BLaER1 treated with 17β-estradiol and CSF1 and Interleukin-3, amounts not matched to agents 10 nM and 100 nM (cell line): ENCODE data around the gene PELO.

Experiments used
- H3K27ac ChIP-seq, 11 experiments: shearing (Covaris generic); formaldehyde crosslinking; 2 replicates each; pipeline ENCODE4 v1.8.1; 2022
- H3K27me3 ChIP-seq, 11 experiments: shearing (Covaris generic); formaldehyde crosslinking; 2 replicates each; pipeline ENCODE4 v1.8.1; 2022
- H3K36me3 ChIP-seq, 11 experiments: shearing (Covaris generic); formaldehyde crosslinking; 2 replicates each; pipeline ENCODE4 v1.8.1; 2022
- H3K4me1 ChIP-seq, 10 experiments: shearing (Covaris generic); formaldehyde crosslinking; 2 replicates each; pipeline ENCODE4 v1.8.1; 2022
- H3K4me2 ChIP-seq, 11 experiments: shearing (Covaris generic); formaldehyde crosslinking; 2 replicates each; pipeline ENCODE4 v1.8.1; 2022
- H3K4me3 ChIP-seq, 10 experiments: shearing (Covaris generic); formaldehyde crosslinking; 2 replicates each; pipeline ENCODE4 v1.8.1; 2022
- H3K9ac ChIP-seq, 11 experiments: shearing (Covaris generic); formaldehyde crosslinking; 2 replicates each; pipeline ENCODE4 v1.8.1; 2022
- H3K9me3 ChIP-seq, 11 experiments: shearing (Covaris generic); formaldehyde crosslinking; replicated peaks in 1 of 11; 2 replicates each; pipeline ENCODE4 v1.8.1; 2022
- H4K20me1 ChIP-seq, 11 experiments: shearing (Covaris generic); formaldehyde crosslinking; 2 replicates each; pipeline ENCODE4 v1.8.1; 2022
- Cebpa-rat ChIP-seq, 11 experiments: shearing (Covaris generic); IDR thresholded peaks; 2 replicates each; pipeline ENCODE4 v1.8.1; 2022

The PELO gene

DNA sequence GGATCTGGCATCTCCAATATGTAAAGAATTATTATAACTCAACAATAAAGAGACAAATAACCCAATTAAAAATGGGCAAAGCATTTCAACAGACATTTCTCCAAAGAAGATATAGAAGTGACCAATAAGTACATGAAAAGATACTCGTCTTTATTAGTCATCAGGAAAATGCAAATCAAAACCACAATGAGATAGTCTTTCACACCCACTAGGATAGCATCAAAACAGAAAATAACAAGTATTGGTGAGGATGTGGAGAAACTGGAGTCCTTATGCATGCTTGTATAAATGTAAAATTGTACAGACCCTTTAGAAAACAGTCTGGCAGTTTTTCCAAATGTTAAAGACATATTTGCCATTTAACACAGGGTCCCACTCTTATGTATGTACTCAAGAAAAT is 39.1 kb upstream of the PELO start:
- no peak overlapping the region for H3K9ac ChIP-seq
- no peak for TF ChIP-seq Cebpa-rat (IDR thresholded peaks at IDR 0.05)

DNA sequence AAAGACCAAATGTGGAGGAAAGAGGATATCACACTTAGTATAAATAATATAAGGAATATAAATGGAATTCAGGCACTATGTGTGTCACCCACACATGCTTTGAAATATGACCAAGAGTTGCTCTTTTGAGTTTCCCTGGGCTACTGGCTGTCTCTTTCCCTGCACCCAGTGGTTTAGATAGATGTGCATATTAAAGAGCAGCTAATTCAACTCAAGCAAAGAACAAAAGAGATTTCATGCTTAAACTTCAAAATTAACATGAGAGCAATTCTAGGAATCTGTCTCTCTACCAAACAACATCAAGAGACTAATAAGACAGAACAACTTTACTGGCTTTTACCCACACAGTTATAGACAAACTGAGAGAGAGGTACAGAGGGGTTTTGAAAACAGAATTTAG is 38.0 kb upstream of the PELO start:
- TF ChIP-seq Cebpa-rat (IDR thresholded peaks at IDR 0.05), result no peak
- no peaks in the 10 kb centered on the region for H3K36me3 ChIP-seq
- H3K27me3 ChIP-seq, result peaks cover 0 to 6% (median 0%) of the 10 kb centered on the region in 11 experiments; a peak in 1 of 22 replicates
- H3K9ac ChIP-seq, result no peak overlapping the region
- no peaks in the 10 kb centered on the region for H4K20me1 ChIP-seq
- H3K4me2 ChIP-seq, result no peak overlapping the region
- no peak overlapping the region for H3K27ac ChIP-seq
- no peak overlapping the region for H3K4me3 ChIP-seq
- peaks cover 0 to 3% (median 0%) of the 10 kb centered on the region in 10 experiments; a peak in 7 of 20 replicates for H3K4me1 ChIP-seq
- H3K9me3 ChIP-seq, result no peaks in the 10 kb centered on the region

More for the DNA sequence above, 39.1 kb upstream of the PELO start:
- no peak overlapping the region for H3K4me2 ChIP-seq
- peaks cover 6 to 14% (median 8%) of the 10 kb centered on the region in 10 experiments; a peak in 17 of 20 replicates for H3K4me1 ChIP-seq
- no peak overlapping the region for H3K27ac ChIP-seq
- peaks cover 0 to 6% (median 0%) of the 10 kb centered on the region in 11 experiments; a peak in 1 of 22 replicates for H3K27me3 ChIP-seq
- no peaks in the 10 kb centered on the region for H3K9me3 ChIP-seq
- H4K20me1 ChIP-seq, result no peaks in the 10 kb centered on the region
- H3K4me3 ChIP-seq, result no peak overlapping the region
- no peaks in the 10 kb centered on the region for H3K36me3 ChIP-seq

GRCh38 chr5:52751137-52751536 is 36.6 kb upstream of the PELO start:
- no peak overlapping the region for H3K4me3 ChIP-seq
- H3K36me3 ChIP-seq, result no peaks in the 10 kb centered on the region
- H3K9me3 ChIP-seq, result no peaks in the 10 kb centered on the region
- no peak overlapping the region for H3K27ac ChIP-seq
- no peak overlapping the region for H3K9ac ChIP-seq
- no peaks in the 10 kb centered on the region for H4K20me1 ChIP-seq
- no peak for TF ChIP-seq Cebpa-rat (IDR thresholded peaks at IDR 0.05)
- peaks cover 0 to 1% (median 0%) of the 10 kb centered on the region in 11 experiments; a peak in 1 of 22 replicates for H3K27me3 ChIP-seq
- H3K4me1 ChIP-seq, result no peaks in the 10 kb centered on the region; a peak in 1 of 20 replicates
- no peak overlapping the region for H3K4me2 ChIP-seq

DNA sequence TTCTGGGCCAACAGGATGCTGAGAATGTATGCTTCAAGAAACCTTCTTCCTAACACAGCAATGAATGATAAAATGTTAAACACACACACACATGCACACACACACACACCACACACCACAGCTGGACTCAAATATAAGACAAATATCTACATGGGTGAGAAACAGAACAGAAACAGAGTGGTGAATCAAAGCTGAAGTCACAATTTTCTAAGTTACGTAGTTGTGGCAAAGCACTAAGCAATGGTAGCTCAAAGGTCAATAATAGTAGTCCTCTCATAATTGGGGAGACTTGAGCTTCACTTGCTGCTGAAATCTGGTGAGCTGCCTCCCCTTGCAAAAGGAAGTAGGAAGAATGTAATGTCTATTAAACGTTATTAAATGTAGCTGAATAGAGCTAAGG is 33.7 kb upstream of the PELO start:
- Histone ChIP-seq H3K36me3 (no peaks in the 10 kb centered on the region), H3K9me3 (no peaks in the 10 kb centered on the region), H3K4me2 (no peak overlapping the region), H4K20me1 (no peaks in the 10 kb centered on the region), H3K4me3 (no peak overlapping the region), H3K4me1 (peaks cover 0 to 6% (median 0%) of the 10 kb centered on the region in 10 experiments; a peak in 1 of 20 replicates), H3K9ac (no peak overlapping the region), H3K27me3 (no peaks in the 10 kb centered on the region), H3K27ac (no peak overlapping the region)
- TF ChIP-seq Cebpa-rat (IDR thresholded peaks at IDR 0.05), result no peak

- H3K27me3 ChIP-seq, result no peaks in the 10 kb centered on the region
- no peaks in the 10 kb centered on the region for H3K9me3 ChIP-seq
- TF ChIP-seq Cebpa-rat (IDR thresholded peaks at IDR 0.05), result no peak
- H3K4me1 ChIP-seq, result peaks cover 0 to 10% (median 0%) of the 10 kb centered on the region in 10 experiments; a peak in 3 of 20 replicates
- H4K20me1 ChIP-seq, result no peaks in the 10 kb centered on the region
- H3K36me3 ChIP-seq, result no peaks in the 10 kb centered on the region
- no peak overlapping the region for H3K4me2 ChIP-seq
- H3K9ac ChIP-seq, result no peak overlapping the region
- H3K4me3 ChIP-seq, result no peak overlapping the region
- H3K27ac ChIP-seq, result no peak overlapping the region
Observed at GRCh38 chr5:52757527-52757926, 30.2 kb upstream of the PELO start.

DNA sequence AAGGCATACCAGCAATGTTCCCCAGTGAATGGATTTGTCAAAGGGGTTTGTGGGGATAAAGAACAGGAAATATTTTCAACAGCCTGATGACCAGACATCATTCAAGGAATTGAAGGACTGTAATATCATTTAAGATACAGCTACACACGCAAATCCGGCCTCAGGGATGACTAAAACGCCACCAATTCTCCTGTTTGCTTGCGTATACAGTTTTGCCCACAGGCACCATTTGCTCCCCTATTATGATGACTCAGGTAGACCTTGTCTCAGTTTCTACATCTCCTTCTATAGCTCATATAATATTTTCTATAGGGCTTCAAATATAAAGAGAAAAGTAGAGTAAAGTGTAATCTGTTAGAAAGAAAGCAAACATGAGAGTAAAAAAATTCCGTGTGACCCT is 29.7 kb upstream of the PELO start:
- no peak overlapping the region for H3K9ac ChIP-seq

DNA sequence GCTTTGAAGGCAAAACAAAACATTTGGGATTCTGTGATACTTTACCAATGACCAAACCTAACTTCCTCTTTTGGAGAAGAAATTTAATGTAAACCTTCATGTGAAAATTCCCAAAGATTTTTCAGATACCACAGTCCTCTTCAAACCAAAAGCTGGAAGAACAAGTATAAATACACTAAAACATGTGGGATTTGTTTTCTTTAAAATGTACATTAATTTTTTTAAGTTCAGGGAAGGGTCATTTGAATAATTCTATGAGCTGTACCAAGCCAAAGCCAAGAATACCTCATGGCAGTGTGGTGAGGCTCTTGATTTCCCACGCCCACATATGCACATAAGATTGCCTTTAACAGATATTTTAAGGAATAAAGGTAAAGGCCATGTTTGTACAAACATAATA is 28.4 kb upstream of the PELO start:
- no peak overlapping the region for H3K4me2 ChIP-seq
- H3K4me1 ChIP-seq, result peaks cover 0 to 10% (median 0%) of the 10 kb centered on the region in 10 experiments; a peak in 3 of 20 replicates
- no peak overlapping the region for H3K9ac ChIP-seq
- no peak overlapping the region for H3K4me3 ChIP-seq
- no peaks in the 10 kb centered on the region for H3K27me3 ChIP-seq
- H4K20me1 ChIP-seq, result no peaks in the 10 kb centered on the region
- no peaks in the 10 kb centered on the region for H3K9me3 ChIP-seq
- no peak for TF ChIP-seq Cebpa-rat (IDR thresholded peaks at IDR 0.05)
- H3K27ac ChIP-seq, result no peak overlapping the region
- no peaks in the 10 kb centered on the region for H3K36me3 ChIP-seq

More for the DNA sequence above, 29.7 kb upstream of the PELO start:
- TF ChIP-seq Cebpa-rat (IDR thresholded peaks at IDR 0.05), result no peak
- Histone ChIP-seq H4K20me1 (no peaks in the 10 kb centered on the region), H3K4me1 (peaks cover 0 to 10% (median 0%) of the 10 kb centered on the region in 10 experiments; a peak in 3 of 20 replicates), H3K27me3 (no peaks in the 10 kb centered on the region), H3K27ac (no peak overlapping the region), H3K9me3 (no peaks in the 10 kb centered on the region), H3K4me2 (no peak overlapping the region), H3K4me3 (no peak overlapping the region), H3K36me3 (no peaks in the 10 kb centered on the region)

GRCh38 chr5:52760695-52761366 is 26.9 kb upstream of the PELO start:
- Histone ChIP-seq H3K27me3 (no peaks in the 10 kb centered on the region), H3K27ac (no peak overlapping the region), H3K9ac (no peak overlapping the region), H4K20me1 (no peaks in the 10 kb centered on the region), H3K9me3 (no peaks in the 10 kb centered on the region), H3K4me1 (peaks cover 0 to 10% (median 0%) of the 10 kb centered on the region in 10 experiments; a peak in 3 of 20 replicates), H3K4me2 (peak overlapping the region in 2 of 11 experiments; percentile 19 to 43; a peak in 1 of 22 replicates), H3K36me3 (no peaks in the 10 kb centered on the region), H3K4me3 (no peak overlapping the region)
- TF ChIP-seq Cebpa-rat (IDR thresholded peaks at IDR 0.05), result no peak

DNA sequence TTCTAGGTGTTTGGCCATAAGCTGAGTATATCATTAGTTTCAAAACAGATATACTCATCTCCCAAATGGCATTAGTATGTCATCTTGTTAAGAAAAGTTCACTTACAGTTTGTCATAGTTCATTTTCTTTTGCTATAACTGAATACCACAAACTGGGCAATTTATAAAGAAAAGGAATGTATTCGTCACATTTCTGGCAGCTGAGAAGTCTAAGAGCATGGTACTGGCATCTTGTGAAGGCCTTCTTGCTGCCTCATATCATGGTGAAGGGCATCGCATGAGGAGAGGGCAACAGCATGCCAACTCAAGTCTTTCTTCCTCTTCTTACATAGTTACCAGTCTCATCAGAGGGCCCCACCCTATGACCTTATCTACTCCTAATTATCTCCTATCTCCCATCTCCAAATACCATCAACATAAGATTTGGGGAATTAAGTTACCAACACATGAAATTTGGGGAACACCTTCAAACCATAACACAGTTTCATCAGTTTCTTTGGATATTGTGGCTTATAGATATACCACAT is 20.4 kb upstream of the PELO start:
- H4K20me1 ChIP-seq, result no peaks in the 10 kb centered on the region
- no peak overlapping the region for H3K9ac ChIP-seq
- no peaks in the 10 kb centered on the region for H3K9me3 ChIP-seq
- H3K27me3 ChIP-seq, result no peaks in the 10 kb centered on the region
- no peak overlapping the region for H3K4me3 ChIP-seq
- H3K27ac ChIP-seq, result no peak overlapping the region
- no peaks in the 10 kb centered on the region for H3K36me3 ChIP-seq
- TF ChIP-seq Cebpa-rat (IDR thresholded peaks at IDR 0.05), result no peak
- H3K4me2 ChIP-seq, result peak overlapping the region in 3 of 11 experiments; percentile 10 to 61 (median 53); a peak in 5 of 22 replicates
- H3K4me1 ChIP-seq, result peaks cover 0 to 21% (median 0%) of the 10 kb centered on the region in 10 experiments; a peak in 6 of 20 replicates
